ENCODE measurements around the gene SYNE1. TPM values are rescaled to one million over a fixed set of nuclear protein-coding genes. Genes with fewer than 3 reads are reported as not detected.
"Not testable (repeated sequence)": the region's sequence is repeated elsewhere in the genome, so short reads cannot be mapped to it uniquely, and the experiment has no call there.

The SYNE1 gene
- total RNA-seq, 1 experiment from 2014 or later, result 27.3 TPM

- peaks cover 14% of the 10 kb centered on the region for H3K36me3 ChIP-seq
- 0 out of 2 replicates have a peak, but pooled peaks cover 4% of the 10 kb centered on the region for H3K4me1 ChIP-seq
- DNase-seq, result no peak
- H3K27me3 ChIP-seq, result no peaks in the 10 kb centered on the region
- no peaks in the 10 kb centered on the region for H3K9me3 ChIP-seq (replicated peaks)
- H3K27ac ChIP-seq, result no peak overlapping the region
- H3K4me3 ChIP-seq, result no peak overlapping the region
These were observed 282.0 kb downstream of the SYNE1 start for GRCh38 chr6:152355166-152355565.

DNA sequence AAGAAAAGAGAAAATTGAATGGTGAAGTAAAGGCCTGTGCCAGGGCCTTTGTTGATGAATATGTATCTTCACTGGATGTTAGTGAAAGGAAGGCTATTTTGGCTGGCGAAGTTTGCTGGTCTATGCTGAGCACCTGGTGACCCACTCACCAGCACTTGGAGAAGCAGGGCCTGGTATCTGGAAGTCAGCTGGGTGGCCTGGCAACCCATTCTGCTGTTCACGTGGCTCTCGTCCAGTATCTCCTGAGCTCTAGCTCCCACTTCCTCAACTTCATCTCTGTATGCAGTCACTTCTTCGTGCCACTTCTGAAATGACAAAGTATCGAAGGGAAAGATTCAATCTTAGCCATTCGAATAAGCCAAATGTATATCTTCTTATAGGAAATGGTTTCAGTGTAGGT is 283.7 kb downstream of the SYNE1 start:
- H3K36me3 ChIP-seq, result peaks cover 25% of the 10 kb centered on the region
- no peak overlapping the region for H3K27ac ChIP-seq
- no peaks in the 10 kb centered on the region for H3K9me3 ChIP-seq (replicated peaks)
- no peak for DNase-seq
- H3K27me3 ChIP-seq, result no peaks in the 10 kb centered on the region
- H3K4me3 ChIP-seq, result no peak overlapping the region
- H3K4me1 ChIP-seq, result no peaks in the 10 kb centered on the region

- Histone ChIP-seq H3K27ac (no peak overlapping the region), H3K4me1 (no peaks in the 10 kb centered on the region)
- DNase-seq, result no peak
These were observed 285.4 kb downstream of the SYNE1 start for GRCh38 chr6:152351742-152352141.

GRCh38 chr6:152351110-152351509 is 286.1 kb downstream of the SYNE1 start:
- Histone ChIP-seq H3K4me3 (no peak overlapping the region), H3K27me3 (no peaks in the 10 kb centered on the region), H3K4me1 (no peaks in the 10 kb centered on the region), H3K27ac (no peak overlapping the region), H3K9me3 (replicated peaks) (no peaks in the 10 kb centered on the region), H3K36me3 (peaks cover 29% of the 10 kb centered on the region)
- DNase-seq, result no peak

More at GRCh38 chr6:152351742-152352141, 285.4 kb downstream of the SYNE1 start:
- Histone ChIP-seq H3K9me3 (replicated peaks) (no peaks in the 10 kb centered on the region), H3K36me3 (peaks cover 29% of the 10 kb centered on the region), H3K27me3 (no peaks in the 10 kb centered on the region), H3K4me3 (no peak overlapping the region)

GRCh38 chr6:152348116-152348515 is 289.0 kb downstream of the SYNE1 start:
- no peaks in the 10 kb centered on the region for H3K4me1 ChIP-seq
- no peak overlapping the region for H3K27ac ChIP-seq
- peaks cover 33% of the 10 kb centered on the region for H3K36me3 ChIP-seq
- H3K27me3 ChIP-seq, result no peaks in the 10 kb centered on the region
- H3K4me3 ChIP-seq, result no peak overlapping the region
- no peak for DNase-seq
- H3K9me3 ChIP-seq (replicated peaks), result no peaks in the 10 kb centered on the region

- Histone ChIP-seq H3K9me3 (replicated peaks) (no peaks in the 10 kb centered on the region), H3K36me3 (peaks cover 14% of the 10 kb centered on the region), H3K4me1 (no peaks in the 10 kb centered on the region), H3K27ac (no peak overlapping the region), H3K27me3 (no peaks in the 10 kb centered on the region), H3K4me3 (no peak overlapping the region)
- no peak for DNase-seq
These were observed 293.3 kb downstream of the SYNE1 start for GRCh38 chr6:152343735-152344360.

- H3K36me3 ChIP-seq, result peaks cover 10% of the 10 kb centered on the region
- H3K27me3 ChIP-seq, result no peaks in the 10 kb centered on the region
- no peaks in the 10 kb centered on the region for H3K4me1 ChIP-seq
- H3K27ac ChIP-seq, result no peak overlapping the region
- H3K9me3 ChIP-seq (replicated peaks), result no peaks in the 10 kb centered on the region
- H3K4me3 ChIP-seq, result no peak overlapping the region
- no peak for DNase-seq
These were observed 295.6 kb downstream of the SYNE1 start for GRCh38 chr6:152341596-152341995.

DNA sequence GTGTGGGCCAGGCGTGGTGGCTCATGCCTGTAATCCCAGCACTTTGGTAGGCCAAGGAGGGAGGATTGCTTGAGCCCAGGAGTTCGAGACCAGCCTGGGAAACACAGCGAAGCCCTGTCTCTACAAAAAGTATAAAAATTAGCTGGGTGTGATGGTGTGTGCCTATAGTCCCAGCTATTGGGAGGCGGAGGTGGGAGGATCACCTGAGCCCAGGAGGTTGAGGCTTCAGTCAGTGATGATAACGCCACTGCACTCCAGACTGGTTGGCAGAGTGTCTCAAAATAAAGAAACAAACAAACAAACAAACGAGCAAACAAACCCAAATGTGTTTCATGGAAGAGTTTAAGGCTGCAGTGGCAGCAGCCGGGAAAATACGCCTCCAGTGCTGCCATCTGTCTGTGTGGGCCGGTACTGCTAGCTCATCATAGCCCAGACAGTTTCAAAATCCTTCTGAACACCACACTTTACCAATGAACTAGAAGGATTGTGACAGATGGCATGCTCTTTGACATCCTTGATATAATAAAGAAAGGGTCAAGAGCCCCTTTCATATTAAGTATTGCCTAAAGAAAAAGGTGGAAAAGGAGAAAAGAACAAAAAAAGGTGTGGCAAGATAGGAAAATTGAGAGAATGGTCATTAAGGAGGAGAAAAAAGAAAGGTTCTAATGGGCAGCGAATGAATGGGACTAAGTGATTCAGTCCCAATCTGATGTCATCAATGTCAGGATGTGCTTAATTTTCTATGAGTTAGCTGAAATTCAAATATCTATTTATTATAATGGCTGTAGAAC is 298.6 kb downstream of the SYNE1 start:
- H3K36me3 ChIP-seq, result peaks cover 6% of the 10 kb centered on the region; the same call in 1 of the 2 replicates
- peak; percentile 27 to 58 for DNase-seq

GRCh38 chr6:152334555-152334954 is 302.6 kb downstream of the SYNE1 start:
- Histone ChIP-seq H3K9me3 (replicated peaks) (no peaks in the 10 kb centered on the region; the same call in 1 of the 2 replicates), H3K4me3 (no peak overlapping the region), H3K36me3 (peaks cover 10% of the 10 kb centered on the region)

More for the DNA sequence above, 298.6 kb downstream of the SYNE1 start:
- Histone ChIP-seq H3K27me3 (no peaks in the 10 kb centered on the region), H3K4me3 (no peak overlapping the region), H3K27ac (no peak overlapping the region), H3K4me1 (no peaks in the 10 kb centered on the region), H3K9me3 (replicated peaks) (no peaks in the 10 kb centered on the region)

GRCh38 chr6:152330961-152331360 is 306.2 kb downstream of the SYNE1 start:
- Histone ChIP-seq H3K36me3 (peaks cover 6% of the 10 kb centered on the region), H3K4me3 (no peak overlapping the region), H3K4me1 (no peaks in the 10 kb centered on the region), H3K27ac (no peak overlapping the region), H3K9me3 (replicated peaks) (no peaks in the 10 kb centered on the region; the same call in 1 of the 2 replicates), H3K27me3 (no peaks in the 10 kb centered on the region)
- DNase-seq, result peak in 1 of 2 experiments; percentile 9

More at GRCh38 chr6:152334555-152334954, 302.6 kb downstream of the SYNE1 start:
- no peak for DNase-seq
- no peaks in the 10 kb centered on the region for H3K27me3 ChIP-seq
- no peak overlapping the region for H3K27ac ChIP-seq
- H3K4me1 ChIP-seq, result no peaks in the 10 kb centered on the region

DNA sequence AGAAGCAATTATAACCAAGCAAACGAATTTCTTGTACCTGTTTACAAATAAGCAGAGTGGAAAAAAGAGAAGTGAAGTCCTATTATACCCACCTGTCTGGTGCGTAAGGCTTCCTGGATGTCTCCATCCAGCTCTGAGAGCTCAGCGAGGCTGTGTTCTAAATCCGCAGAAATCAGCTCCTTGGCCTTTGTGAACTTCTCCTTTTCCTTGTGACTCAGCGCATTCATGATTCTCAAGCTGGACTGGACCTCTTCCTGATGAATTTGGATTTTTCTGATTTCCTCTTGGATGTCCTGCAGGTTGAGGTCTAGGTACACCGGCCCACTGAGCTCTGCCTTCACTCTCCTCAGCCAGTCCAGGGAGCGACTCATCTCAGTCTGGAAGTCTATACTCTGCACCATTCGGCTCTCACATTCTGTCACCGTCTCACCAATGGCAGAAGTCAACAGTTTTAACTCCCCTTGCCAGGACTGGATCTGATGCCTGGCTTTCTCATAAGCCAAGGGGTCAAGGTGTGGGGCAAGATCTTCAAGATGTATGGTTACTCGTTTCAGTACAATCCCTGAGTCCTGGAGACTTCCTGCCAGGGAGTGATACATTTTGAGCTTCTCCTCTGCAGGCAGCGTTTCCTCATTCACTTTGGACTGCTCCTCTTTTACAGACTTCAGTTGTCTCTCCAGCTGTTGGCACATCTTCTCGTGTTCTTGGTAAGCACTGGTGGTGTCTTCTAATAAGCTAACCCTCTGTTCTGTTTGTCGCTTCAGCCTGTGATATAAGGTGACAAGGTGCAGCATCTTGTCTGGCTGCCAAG is 307.3 kb downstream of the SYNE1 start:
- no peaks in the 10 kb centered on the region for H3K27me3 ChIP-seq
- H3K9me3 ChIP-seq (replicated peaks), result no peaks in the 10 kb centered on the region; the same call in 1 of the 2 replicates
- no peak overlapping the region for H3K27ac ChIP-seq
- peaks cover 4% of the 10 kb centered on the region for H3K36me3 ChIP-seq
- no peak for DNase-seq
- H3K4me3 ChIP-seq, result no peak overlapping the region
- H3K4me1 ChIP-seq, result no peaks in the 10 kb centered on the region

DNA sequence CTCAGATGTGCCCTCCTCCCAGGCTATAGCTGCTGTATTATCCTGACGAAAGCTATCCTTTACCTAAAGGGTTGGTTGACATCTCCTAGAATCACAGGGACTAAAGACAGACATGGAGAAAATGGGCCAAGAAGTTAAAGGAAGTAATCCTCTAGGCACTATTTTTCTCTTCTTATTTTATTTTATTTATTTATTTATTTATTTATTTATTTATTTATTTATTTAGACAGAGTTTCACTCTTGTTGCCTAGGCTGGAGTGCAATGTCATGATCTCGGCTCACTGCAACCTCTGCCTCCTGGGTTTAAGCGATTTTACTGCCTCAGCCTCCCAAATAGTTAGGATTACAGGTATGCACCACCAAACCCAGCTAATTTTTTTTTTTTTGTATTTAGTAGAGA is 309.0 kb downstream of the SYNE1 start:
- DNase-seq; H3K4me3 ChIP-seq; H3K27ac ChIP-seq; H3K9me3 ChIP-seq (replicated peaks); H3K4me1 ChIP-seq; H3K27me3 ChIP-seq; H3K36me3 ChIP-seq: not testable (repeated sequence)

DNA sequence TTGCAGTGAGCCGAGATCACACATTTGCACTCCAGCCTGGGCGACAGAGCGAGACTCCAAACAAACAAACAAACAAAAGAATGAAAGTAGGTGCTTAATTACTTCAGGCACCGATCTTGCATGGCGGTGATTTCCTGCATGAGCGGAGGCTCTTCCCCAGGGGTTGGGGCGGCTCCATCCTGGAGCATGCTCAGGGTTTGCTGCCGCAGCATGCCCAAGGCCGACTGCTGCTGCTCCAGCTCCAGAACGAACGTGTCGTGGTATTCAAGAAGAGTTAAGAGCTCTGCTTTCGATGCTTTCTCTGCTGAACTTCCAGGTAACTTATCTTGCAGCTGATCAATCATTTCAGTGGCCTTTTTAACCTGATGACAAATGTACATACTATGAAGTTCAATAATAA is 313.8 kb downstream of the SYNE1 start:
- H3K9me3 ChIP-seq (replicated peaks), result no peaks in the 10 kb centered on the region
- H3K36me3 ChIP-seq, result peaks cover 7% of the 10 kb centered on the region; the same call in 1 of the 2 replicates
- no peak overlapping the region for H3K27ac ChIP-seq
- H3K4me1 ChIP-seq, result no peaks in the 10 kb centered on the region
- H3K4me3 ChIP-seq, result no peak overlapping the region
- no peaks in the 10 kb centered on the region for H3K27me3 ChIP-seq
- no peak for DNase-seq

DNA sequence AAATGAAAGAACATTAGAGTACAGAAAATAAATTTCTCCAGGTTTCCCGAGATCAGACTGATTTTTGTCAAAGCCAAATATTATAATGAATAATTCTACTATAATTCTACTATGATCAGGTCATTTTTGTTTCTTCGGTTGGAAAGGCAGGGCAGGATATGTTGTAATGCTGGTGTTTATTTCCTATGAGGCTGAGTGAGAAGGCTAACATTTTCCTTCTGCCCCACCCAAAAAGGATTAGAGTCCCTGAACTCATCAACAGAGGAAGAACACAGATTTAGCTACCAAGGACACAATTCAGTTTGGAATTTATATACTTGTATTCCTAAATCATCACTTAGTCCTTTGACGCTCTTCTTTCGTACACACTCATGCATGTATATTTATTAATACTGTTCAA is 318.9 kb downstream of the SYNE1 start:
- Histone ChIP-seq H3K27ac (no peak overlapping the region), H3K4me3 (no peak overlapping the region), H3K36me3 (peaks cover 14% of the 10 kb centered on the region; the same call in 1 of the 2 replicates), H3K9me3 (replicated peaks) (no peaks in the 10 kb centered on the region), H3K27me3 (no peaks in the 10 kb centered on the region), H3K4me1 (peaks cover 4% of the 10 kb centered on the region; the same call in 1 of the 2 replicates)
- no peak for DNase-seq

DNA sequence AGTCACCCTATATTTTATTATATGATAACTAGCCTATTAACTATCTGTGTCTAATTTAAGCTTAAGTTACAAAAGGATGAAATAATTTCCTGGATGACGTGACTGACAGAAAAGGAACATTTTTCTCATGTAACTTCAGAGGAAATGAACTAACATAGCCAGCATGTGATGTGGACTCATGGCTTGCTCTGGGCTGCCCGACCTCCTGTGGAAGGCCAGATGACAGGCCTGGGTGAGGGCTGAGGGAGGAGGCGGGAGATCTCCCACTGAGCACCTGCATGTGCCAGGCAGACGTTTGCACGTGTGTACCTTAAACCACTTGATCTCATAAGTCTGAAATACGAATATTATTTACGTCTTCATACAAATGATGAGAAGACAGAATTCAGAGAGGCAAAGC is 321.1 kb downstream of the SYNE1 start:
- no peak overlapping the region for H3K4me3 ChIP-seq
- DNase-seq, result no peak
- H3K27ac ChIP-seq, result no peak overlapping the region
- peaks cover 14% of the 10 kb centered on the region; the same call in 1 of the 2 replicates for H3K36me3 ChIP-seq
- H3K4me1 ChIP-seq, result peaks cover 4% of the 10 kb centered on the region; the same call in 1 of the 2 replicates
- no peaks in the 10 kb centered on the region for H3K9me3 ChIP-seq (replicated peaks)
- H3K27me3 ChIP-seq, result no peaks in the 10 kb centered on the region

Data from SJCRH30 (cell line).